ENCODE data around the gene PNPLA2.

GRCh38 chr11:823441-824291 is 5.0 kb downstream of the PNPLA2 start:
- no peak for TF ChIP-seq SIN3A (IDR thresholded peaks at IDR 0.05; ENCODE audit: borderline replicate concordance, insufficient read depth, low read length)
- no peak for TF ChIP-seq REST (IDR thresholded peaks at IDR 0.05; ENCODE audit: insufficient read depth in 1 of 2, low read depth in 2 of 2, low read length in 2 of 2)
- no peak for TF ChIP-seq POLR2AphosphoS5 (IDR thresholded peaks at IDR 0.05; ENCODE audit: low read depth, low read length)
